Activated effector memory CD4-positive, alpha-beta T cell treated with Interleukin-2 at 50 U/mL for 16 hours (primary cell): ENCODE measurements around the gene SLAMF9.

ENCODE experiments used
- DNase-seq: peaks from one replicate; pipeline ENCODE4 v3.0.0-alpha.2; 2020

Gene SLAMF9

GRCh38 chr1:159953536-159954515 lies at the start of gene SLAMF9:
SLAMF9 (minus strand) TSS chr1:159954237; CDS start chr1:159954137, 100 bp downstream.
- DNase-seq, result no peak

GRCh38 chr1:160001440-160001839 lies 47.4 kb upstream of the SLAMF9 start:
- no peak for DNase-seq

- no peak for DNase-seq
Measured at GRCh38 chr1:159999204-159999603, 45.2 kb upstream of the SLAMF9 start.

- no peak for DNase-seq
Measured at GRCh38 chr1:159996653-159997052, 42.6 kb upstream of the SLAMF9 start.

- no peak for DNase-seq
Measured at GRCh38 chr1:159994896-159995295, 40.9 kb upstream of the SLAMF9 start.

- DNase-seq, result no peak
Measured at GRCh38 chr1:159993911-159994310, 39.9 kb upstream of the SLAMF9 start.

- no peak for DNase-seq
Measured at GRCh38 chr1:159992161-159992560, 38.1 kb upstream of the SLAMF9 start.

- no peak for DNase-seq
Measured at GRCh38 chr1:159991513-159991912, 37.5 kb upstream of the SLAMF9 start.

- no peak for DNase-seq
Measured at GRCh38 chr1:159990005-159990404, 36.0 kb upstream of the SLAMF9 start.

- no peak for DNase-seq
Measured at GRCh38 chr1:159989581-159989980, 35.5 kb upstream of the SLAMF9 start.

GRCh38 chr1:159988006-159988405 lies 34.0 kb upstream of the SLAMF9 start:
- no peak for DNase-seq

GRCh38 chr1:159987186-159987585 lies 33.1 kb upstream of the SLAMF9 start:
- no peak for DNase-seq

- DNase-seq, result no peak
Measured at GRCh38 chr1:159986531-159986930, 32.5 kb upstream of the SLAMF9 start.

- DNase-seq, result no peak
Measured at GRCh38 chr1:159986093-159986492, 32.1 kb upstream of the SLAMF9 start.

- DNase-seq, result no peak
Measured at GRCh38 chr1:159985473-159985872, 31.4 kb upstream of the SLAMF9 start.

- DNase-seq, result no peak
Measured at GRCh38 chr1:159983681-159984080, 29.6 kb upstream of the SLAMF9 start.

GRCh38 chr1:159982280-159982679 lies 28.2 kb upstream of the SLAMF9 start:
- no peak for DNase-seq

GRCh38 chr1:159981351-159982055 lies 27.5 kb upstream of the SLAMF9 start:
- no peak for DNase-seq

GRCh38 chr1:159980786-159981185 lies 26.7 kb upstream of the SLAMF9 start:
- no peak for DNase-seq

GRCh38 chr1:159980076-159980475 lies 26.0 kb upstream of the SLAMF9 start:
- no peak for DNase-seq

- no peak for DNase-seq
Measured at GRCh38 chr1:159979257-159979656, 25.2 kb upstream of the SLAMF9 start.

GRCh38 chr1:159978107-159978398 lies 24.0 kb upstream of the SLAMF9 start:
- DNase-seq, result no peak

- no peak for DNase-seq
Measured at GRCh38 chr1:159977364-159978106, 23.5 kb upstream of the SLAMF9 start.
